LNCaP clone FGC (cell line): ENCODE measurements around the gene DENND2C.

Experiments used
- DNase-seq: peaks from one replicate; pipeline ENCODE4 v3.0.0-alpha.2; 2011; ENCODE audit warnings: low read depth
- H3K4me3 ChIP-seq: 2 replicates; pipeline ENCODE4 v1.5.1; 2011; ENCODE audit warnings: mild to moderate bottlenecking, low read depth, low read length, control low read depth
- CTCF ChIP-seq: IDR thresholded peaks from 2 replicates; pipeline ENCODE4 v1.5.1; 2012; ENCODE audit warnings: mild to moderate bottlenecking; ENCODE audit not compliant: control insufficient read depth, insufficient read depth; ENCODE audit errors: extremely low read depth

Gene DENND2C

GRCh38 chr1:114695430-114696058 is 25.7 kb upstream of the DENND2C start, which contains the start of gene AMPD1:
Gene AMPD1, minus strand, starts transcription at chr1:114695546. Its CDS starts 75 bp downstream, at chr1:114695471.
- no peak for DNase-seq
- no peak for TF ChIP-seq CTCF
- no peak within 1 kb of the TSS for H3K4me3 ChIP-seq

GRCh38 chr1:114694540-114695310 is 24.9 kb upstream of the DENND2C start:
- H3K4me3 ChIP-seq = no peak overlapping the region
- DNase-seq = no peak
- TF ChIP-seq CTCF = no peak

GRCh38 chr1:114692947-114693346 is 23.1 kb upstream of the DENND2C start:
- no peak for TF ChIP-seq CTCF
- DNase-seq = no peak
- no peak overlapping the region for H3K4me3 ChIP-seq

- DNase-seq = no peak
- TF ChIP-seq CTCF = no peak
- H3K4me3 ChIP-seq = no peak overlapping the region
These were observed 21.2 kb upstream of the DENND2C start for GRCh38 chr1:114691061-114691460.

GRCh38 chr1:114690148-114690547 is 20.3 kb upstream of the DENND2C start:
- no peak overlapping the region for H3K4me3 ChIP-seq
- DNase-seq = no peak
- no peak for TF ChIP-seq CTCF

GRCh38 chr1:114688526-114688925 is 18.7 kb upstream of the DENND2C start:
- DNase-seq = no peak
- no peak overlapping the region for H3K4me3 ChIP-seq
- TF ChIP-seq CTCF = no peak
